ENCODE measurements around the gene CD28. TPM values are rescaled to one million over a fixed set of nuclear protein-coding genes. Genes with fewer than 3 reads are reported as not detected.

CD28 gene
- total and polyA plus RNA-seq, 9 of the 15 experiments (the other 6 are each of a cell fraction or from before 2014, with no cell fraction given), result 0.01 to 0.11 TPM; not detected in 7

GRCh38 chr2:203689426-203690116 is 16.9 kb upstream of the CD28 start (continued):
- no peak for TF ChIP-seq HMGN3 (IDR thresholded peaks at IDR 0.05; ENCODE audit: borderline replicate concordance, extremely low read depth, insufficient read length, low read depth, low read length)
- TF ChIP-seq RNF219 (CRISPR knock-in tag; IDR thresholded peaks at IDR 0.05), result no peak
- TF ChIP-seq ZBTB11 (CRISPR knock-in tag; IDR thresholded peaks at IDR 0.05), result no peak
- no peak for TF ChIP-seq ZNF280B (CRISPR knock-in tag; IDR thresholded peaks at IDR 0.05)
- no peak for TF ChIP-seq E2F5 (CRISPR knock-in tag; IDR thresholded peaks at IDR 0.05)
- no peak for TF ChIP-seq ZNF445 (CRISPR knock-in tag; IDR thresholded peaks at IDR 0.05; ENCODE audit: low read depth)
- no peak for TF ChIP-seq HNRNPK (IDR thresholded peaks at IDR 0.05; ENCODE audit: low read depth, low read length, poor library complexity, severe bottlenecking)
- TF ChIP-seq ARNT (IDR thresholded peaks at IDR 0.05), result no peak

Data from K562 (cell line).